Epithelial cell of umbilical artery (primary cell): ENCODE measurements around the gene CAPN7. TPM values are rescaled to one million over a fixed set of nuclear protein-coding genes. Genes with fewer than 3 reads are reported as not detected.

Experiments used
- total RNA-seq: library from RNA; depleted of rRNA; stranded (reverse); fragments of >200 nt; gene quantifications from 2 replicates; pipeline ENCODE4 v1.2.3, GENCODE V29; 2014

The CAPN7 gene
- 24.0 and 26.4 TPM in 2 replicates for total RNA-seq

GRCh38 chr3:15205934-15206661 lies at the start of gene CAPN7:
Gene CAPN7, plus strand, starts transcription at chr3:15206246. Its CDS starts 250 bp downstream, at chr3:15206496.

Other genes with a start within 250 kb of the CAPN7 start
- gene MRPS25, start 140.9 kb upstream of the CAPN7 start, total RNA-seq = 21.8 and 52.1 TPM in 2 replicates
- gene RBSN, start 107.1 kb upstream of the CAPN7 start, total RNA-seq = 20.1 and 25.5 TPM in 2 replicates
- gene SH3BP5, start 126.3 kb downstream of the CAPN7 start, total RNA-seq = 60.1 and 89.5 TPM in 2 replicates
- gene METTL6, start 221.3 kb downstream of the CAPN7 start, total RNA-seq = 23.4 and 31.3 TPM in 2 replicates
- 22.5 and 27.9 TPM in 2 replicates for gene EAF1, start 221.4 kb downstream of the CAPN7 start, total RNA-seq